Kidney (tissue), 14 donors: ENCODE data around the gene KLHL41. TPM values are rescaled to one million over a fixed set of nuclear protein-coding genes. Genes with fewer than 3 reads are reported as not detected.

Experiments
- DNase-seq, 5 donors: peaks; one replicate each; pipeline ENCODE4 v3.0.0-alpha.2; 2013 to 2020
- FAIRE-seq: peaks from 2 replicates; lab custom pipeline; 2012; peaks lifted over from hg19 to GRCh38; lab: Jason Lieb, UNC
- H3K27ac ChIP-seq, 2 donors: one replicate each; pipeline ENCODE4 v1.7.0; 2013; ENCODE audit warnings: low read depth in 2 of 2, low read length in 2 of 2, inconsistent platforms in 1 of 2
- H3K27me3 ChIP-seq: one replicate; pipeline ENCODE4 v1.7.1; 2013; ENCODE audit warnings: low read length, inconsistent platforms; ENCODE audit not compliant: control insufficient read depth, insufficient read depth
- H3K36me3 ChIP-seq, 3 donors: one replicate each; pipeline versions ENCODE4 v1.7.0 to v1.7.1; 2013; ENCODE audit warnings: low read length in 3 of 3, control low read depth in 1 of 3, inconsistent platforms in 1 of 3; ENCODE audit not compliant: insufficient read depth in 3 of 3, control insufficient read depth in 2 of 3
- H3K4me1 ChIP-seq, 3 donors: one replicate each; pipeline versions ENCODE4 v1.7.0 to v1.7.1; 2013; ENCODE audit warnings: low read length in 3 of 3, inconsistent platforms in 1 of 3, low read depth in 1 of 3; ENCODE audit not compliant: control insufficient read depth in 2 of 3, insufficient read depth in 2 of 3
- H3K4me3 ChIP-seq, 3 donors: one replicate each; pipeline versions ENCODE4 v1.7.0 to v1.8.1; 2013; ENCODE audit warnings: low read length in 3 of 3, control low read depth in 1 of 3, inconsistent platforms in 1 of 3
- H3K9ac ChIP-seq, 3 donors: one replicate each; pipeline versions ENCODE4 v1.7.0 to v1.7.1; 2013; ENCODE audit warnings: low read length in 3 of 3, control low read depth in 1 of 3, inconsistent platforms in 1 of 3
- H3K9me3 ChIP-seq, 3 donors: one replicate each; pipeline versions ENCODE4 v1.7.0 to v1.7.1; 2013; ENCODE audit warnings: low read length in 3 of 3, control low read depth in 1 of 3, inconsistent platforms in 1 of 3; ENCODE audit not compliant: control insufficient read depth in 2 of 3, insufficient read depth in 1 of 3
- CTCF ChIP-seq: IDR thresholded peaks from 3 replicates; pipeline ENCODE4 v1.5.1; 2012; ENCODE audit warnings: mild to moderate bottlenecking, moderate library complexity, borderline replicate concordance; ENCODE audit not compliant: insufficient read depth; ENCODE audit errors: extremely low read depth
- intact Hi-C: fragments of 100-400 bp; cut with DNase I; formaldehyde crosslinking; loops from one replicate; pipeline ENCODE4 v1.11.1; 2022
- polyA plus RNA-seq: library from polyadenylated mRNA; stranded (reverse); fragments of 350-450 nt; fragmentation: Illumina TruSeq; extraction: RNeasy Lipid Tissue Mini Kit (QIAGEN cat#74804); gene quantifications from one replicate; pipeline ENCODE4 v1.2.3, GENCODE V29; 2014; ENCODE audit warnings: low read depth, low replicate concordance; ENCODE audit not compliant: insufficient read depth
- total RNA-seq: library from RNA; stranded (reverse); fragmentation: NEBNext Ultra II Directional; extraction: Animal tissue kit (Norgen Biotek cat#: 25700); gene quantifications from one replicate; pipeline ENCODE4 v1.2.1, GENCODE V29; 2021
- donor health status: control.
- donor health status: control.
- donor health status: control.
- donor health status: control.
- donor health status: control.
- donor health status: DM: yes; HTN: yes; CAD: no.
- donor health status: Normal renal cell carcinoma (clear cell type).

KLHL41 gene
- total and polyA plus RNA-seq, 2 donors from 2014 or later = 0.71 to 1.8 TPM

GRCh38 chr2:169486487-169486886, 23.0 kb upstream of the KLHL41 start:
- TF ChIP-seq CTCF = no peak
- H3K27ac ChIP-seq = no peak overlapping the region
- no peak for DNase-seq
- H3K36me3 ChIP-seq = peaks cover 0 to 10% (median 4%) of the 10 kb centered on the region in 3 donors
- H3K9ac ChIP-seq = no peak overlapping the region
- H3K4me3 ChIP-seq = no peak overlapping the region
- intact Hi-C loops = no loop called here
- no peaks in the 10 kb centered on the region for H3K9me3 ChIP-seq
- FAIRE-seq = no peak
- H3K27me3 ChIP-seq = no peaks in the 10 kb centered on the region
- no peaks in the 10 kb centered on the region for H3K4me1 ChIP-seq

GRCh38 chr2:169490834-169491233, 18.7 kb upstream of the KLHL41 start:
- H3K9ac ChIP-seq = no peak overlapping the region
- no peak overlapping the region for H3K27ac ChIP-seq
- intact Hi-C loops = no loop called here
- TF ChIP-seq CTCF = no peak
- H3K27me3 ChIP-seq = no peaks in the 10 kb centered on the region
- H3K36me3 ChIP-seq = no peaks in the 10 kb centered on the region
- H3K9me3 ChIP-seq = no peaks in the 10 kb centered on the region
- H3K4me3 ChIP-seq = no peak overlapping the region
- H3K4me1 ChIP-seq = no peaks in the 10 kb centered on the region
- DNase-seq (no peak), FAIRE-seq (no peak)

GRCh38 chr2:169491378-169491777, 18.1 kb upstream of the KLHL41 start:
- DNase-seq (no peak), FAIRE-seq (no peak)
- Histone ChIP-seq H3K36me3 (no peaks in the 10 kb centered on the region), H3K9me3 (no peaks in the 10 kb centered on the region), H3K4me3 (no peak overlapping the region), H3K27me3 (no peaks in the 10 kb centered on the region), H3K27ac (no peak overlapping the region), H3K4me1 (no peaks in the 10 kb centered on the region), H3K9ac (no peak overlapping the region)
- no peak for TF ChIP-seq CTCF
- intact Hi-C loops = no loop called here

GRCh38 chr2:169493360-169493759, 16.1 kb upstream of the KLHL41 start:
- H3K9me3 ChIP-seq = no peaks in the 10 kb centered on the region

More at GRCh38 chr2:169493360-169493759, 16.1 kb upstream of the KLHL41 start:
- H3K4me3 ChIP-seq = no peak overlapping the region
- no peaks in the 10 kb centered on the region for H3K27me3 ChIP-seq
- no peak for TF ChIP-seq CTCF
- intact Hi-C loops = no loop called here
- FAIRE-seq (no peak), DNase-seq (no peak)
- no peaks in the 10 kb centered on the region for H3K36me3 ChIP-seq
- H3K9ac ChIP-seq = no peak overlapping the region
- no peak overlapping the region for H3K27ac ChIP-seq
- no peaks in the 10 kb centered on the region for H3K4me1 ChIP-seq
